Measurements from ENCODE around the gene PABPC3.

PABPC3 gene

GRCh38 chr13:25141042-25141441 is 45.1 kb downstream of the PABPC3 start:
- H3K79me2 ChIP-seq (ENCODE audit: insufficient read depth, low read length), result no peaks in the 10 kb centered on the region
- TF ChIP-seq CTCF (conservative IDR thresholded peaks at IDR 0.05; ENCODE audit: low read length) (no peak), EZH2phosphoT487 (IDR thresholded peaks at IDR 0.05; ENCODE audit: borderline replicate concordance) (no peak)
- no peaks in the 10 kb centered on the region for H3K36me3 ChIP-seq (ENCODE audit: insufficient read depth, low read length)
- H3F3A ChIP-seq (ENCODE audit: low read depth), result no peaks in the 10 kb centered on the region
- no peaks in the 10 kb centered on the region for H3K27me3 ChIP-seq (ENCODE audit: insufficient read depth, low read length, poor library complexity, severe bottlenecking)
- no peaks in the 10 kb centered on the region for H3K4me1 ChIP-seq (ENCODE audit: insufficient read depth, low read length, poor library complexity, severe bottlenecking)
- no peaks in the 10 kb centered on the region for H4K20me1 ChIP-seq (ENCODE audit: insufficient read depth, low read length, poor library complexity, severe bottlenecking)
- no peak overlapping the region for H2AFZ ChIP-seq (ENCODE audit: low read length)
- no peak overlapping the region for H3K9ac ChIP-seq (ENCODE audit: low read depth, low read length, poor library complexity, severe bottlenecking)
- H3K4me3 ChIP-seq (ENCODE audit: low read length, poor library complexity, severe bottlenecking), result no peak overlapping the region
- no peaks in the 10 kb centered on the region for H3K9me2 ChIP-seq (replicated peaks; ENCODE audit: low read depth, low read length)
- no peak overlapping the region for H3K4me2 ChIP-seq (ENCODE audit: low read depth, low read length, poor library complexity, severe bottlenecking)
- no peaks in the 10 kb centered on the region for H3K9me3 ChIP-seq (ENCODE audit: insufficient read depth, low read depth, low read length)

- no peaks in the 10 kb centered on the region for H3K36me3 ChIP-seq (ENCODE audit: insufficient read depth, low read length)
- no peak overlapping the region for H3K4me2 ChIP-seq (ENCODE audit: low read depth, low read length, poor library complexity, severe bottlenecking)
- no peaks in the 10 kb centered on the region for H3K9me2 ChIP-seq (replicated peaks; ENCODE audit: low read depth, low read length)
- H3F3A ChIP-seq (ENCODE audit: low read depth), result no peaks in the 10 kb centered on the region
- H3K27me3 ChIP-seq (ENCODE audit: insufficient read depth, low read length, poor library complexity, severe bottlenecking), result no peaks in the 10 kb centered on the region
- H3K4me3 ChIP-seq (ENCODE audit: low read length, poor library complexity, severe bottlenecking), result no peak overlapping the region
- H3K9me3 ChIP-seq (ENCODE audit: insufficient read depth, low read depth, low read length), result no peaks in the 10 kb centered on the region
- H4K20me1 ChIP-seq (ENCODE audit: insufficient read depth, low read length, poor library complexity, severe bottlenecking), result no peaks in the 10 kb centered on the region
- no peak for TF ChIP-seq EZH2phosphoT487 (IDR thresholded peaks at IDR 0.05; ENCODE audit: borderline replicate concordance)
- no peak for TF ChIP-seq CTCF (conservative IDR thresholded peaks at IDR 0.05; ENCODE audit: low read length)
- H3K79me2 ChIP-seq (ENCODE audit: insufficient read depth, low read length), result no peaks in the 10 kb centered on the region
- H2AFZ ChIP-seq (ENCODE audit: low read length), result no peak overlapping the region
- H3K9ac ChIP-seq (ENCODE audit: low read depth, low read length, poor library complexity, severe bottlenecking), result no peak overlapping the region
- H3K4me1 ChIP-seq (ENCODE audit: insufficient read depth, low read length, poor library complexity, severe bottlenecking), result no peaks in the 10 kb centered on the region
Observed at GRCh38 chr13:25143706-25144105, 47.8 kb downstream of the PABPC3 start.

- H4K20me1 ChIP-seq (ENCODE audit: insufficient read depth, low read length, poor library complexity, severe bottlenecking), result no peaks in the 10 kb centered on the region
- H3K79me2 ChIP-seq (ENCODE audit: insufficient read depth, low read length), result no peaks in the 10 kb centered on the region
- no peak overlapping the region for H3K4me2 ChIP-seq (ENCODE audit: low read depth, low read length, poor library complexity, severe bottlenecking)
- H3K9me3 ChIP-seq (ENCODE audit: insufficient read depth, low read depth, low read length), result no peaks in the 10 kb centered on the region
- no peaks in the 10 kb centered on the region for H3K4me1 ChIP-seq (ENCODE audit: insufficient read depth, low read length, poor library complexity, severe bottlenecking)
- no peaks in the 10 kb centered on the region for H3F3A ChIP-seq (ENCODE audit: low read depth)
- TF ChIP-seq EZH2phosphoT487 (IDR thresholded peaks at IDR 0.05; ENCODE audit: borderline replicate concordance) (no peak), CTCF (conservative IDR thresholded peaks at IDR 0.05; ENCODE audit: low read length) (no peak)
- no peak overlapping the region for H3K9ac ChIP-seq (ENCODE audit: low read depth, low read length, poor library complexity, severe bottlenecking)
- peaks cover 8% of the 10 kb centered on the region for H3K27me3 ChIP-seq (ENCODE audit: insufficient read depth, low read length, poor library complexity, severe bottlenecking)
- no peak overlapping the region for H3K4me3 ChIP-seq (ENCODE audit: low read length, poor library complexity, severe bottlenecking)
- H3K36me3 ChIP-seq (ENCODE audit: insufficient read depth, low read length), result no peaks in the 10 kb centered on the region
- no peaks in the 10 kb centered on the region for H3K9me2 ChIP-seq (replicated peaks; ENCODE audit: low read depth, low read length)
- no peak overlapping the region for H2AFZ ChIP-seq (ENCODE audit: low read length)
Observed at GRCh38 chr13:25147638-25148401, 51.9 kb downstream of the PABPC3 start.
